ENCODE data around the gene RNF222.

RNF222 gene

GRCh38 chr17:8376271-8377067 lies 21.2 kb downstream of the RNF222 start, which contains the start of gene KRABD2:
TSS of gene KRABD2 (minus strand) at chr17:8376704.
- ATAC-seq: peak; percentile 95
- TF ChIP-seq GLIS3 (CRISPR knock-in tag; IDR thresholded peaks at IDR 0.05): peak; percentile 93
- TF ChIP-seq CSDC2 (CRISPR knock-in tag; IDR thresholded peaks at IDR 0.05): no peak
- TF ChIP-seq SNAI2 (CRISPR knock-in tag; IDR thresholded peaks at IDR 0.05): 0 out of 2 replicates have a peak, but pooled peaks have one; percentile 32
- no peak for TF ChIP-seq OSR1 (CRISPR knock-in tag; IDR thresholded peaks at IDR 0.05)
- TF ChIP-seq ARNTL (CRISPR knock-in tag; IDR thresholded peaks at IDR 0.05; ENCODE audit: borderline replicate concordance, low read depth): no peak
- TF ChIP-seq ZNF8 (CRISPR knock-in tag; IDR thresholded peaks at IDR 0.05): 0 out of 2 replicates have a peak, but pooled peaks have one; percentile 17
- no peak; the same call in 1 of the 2 replicates for TF ChIP-seq TOX (CRISPR knock-in tag; IDR thresholded peaks at IDR 0.05; ENCODE audit: borderline replicate concordance)
- TF ChIP-seq, protein P1, sequence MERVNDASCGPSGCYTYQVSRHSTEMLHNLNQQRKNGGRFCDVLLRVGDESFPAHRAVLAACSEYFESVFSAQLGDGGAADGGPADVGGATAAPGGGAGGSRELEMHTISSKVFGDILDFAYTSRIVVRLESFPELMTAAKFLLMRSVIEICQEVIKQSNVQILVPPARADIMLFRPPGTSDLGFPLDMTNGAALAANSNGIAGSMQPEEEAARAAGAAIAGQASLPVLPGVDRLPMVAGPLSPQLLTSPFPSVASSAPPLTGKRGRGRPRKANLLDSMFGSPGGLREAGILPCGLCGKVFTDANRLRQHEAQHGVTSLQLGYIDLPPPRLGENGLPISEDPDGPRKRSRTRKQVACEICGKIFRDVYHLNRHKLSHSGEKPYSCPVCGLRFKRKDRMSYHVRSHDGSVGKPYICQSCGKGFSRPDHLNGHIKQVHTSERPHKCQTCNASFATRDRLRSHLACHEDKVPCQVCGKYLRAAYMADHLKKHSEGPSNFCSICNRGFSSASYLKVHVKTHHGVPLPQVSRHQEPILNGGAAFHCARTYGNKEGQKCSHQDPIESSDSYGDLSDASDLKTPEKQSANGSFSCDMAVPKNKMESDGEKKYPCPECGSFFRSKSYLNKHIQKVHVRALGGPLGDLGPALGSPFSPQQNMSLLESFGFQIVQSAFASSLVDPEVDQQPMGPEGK (CRISPR knock-in tag; IDR thresholded peaks at IDR 0.05; ENCODE audit: borderline replicate concordance): no peak; the same call in 1 of the 2 replicates
- TF ChIP-seq CREB5 (CRISPR knock-in tag; IDR thresholded peaks at IDR 0.05; ENCODE audit: low read depth): peak; percentile 80
- TF ChIP-seq ZFP3 (CRISPR knock-in tag; IDR thresholded peaks at IDR 0.05): no peak
- no peak for TF ChIP-seq ISL1 (CRISPR knock-in tag; IDR thresholded peaks at IDR 0.05)
- no peak; the same call in 1 of the 2 replicates for TF ChIP-seq ZC3H10 (CRISPR knock-in tag; IDR thresholded peaks at IDR 0.05)
- TF ChIP-seq ZFP30 (CRISPR knock-in tag; IDR thresholded peaks at IDR 0.05): no peak
- TF ChIP-seq PPARA (CRISPR knock-in tag; IDR thresholded peaks at IDR 0.05; ENCODE audit: borderline replicate concordance): no peak
- no peak for TF ChIP-seq POU6F1 (CRISPR knock-in tag; IDR thresholded peaks at IDR 0.05; ENCODE audit: borderline replicate concordance, low read depth)
- 0 out of 2 replicates have a peak, but pooled peaks have one; percentile 35 for TF ChIP-seq CSRNP3 (CRISPR knock-in tag; IDR thresholded peaks at IDR 0.05)
- TF ChIP-seq ESRRG (CRISPR knock-in tag; IDR thresholded peaks at IDR 0.05): no peak; the same call in none of the 2 replicates
- peak; percentile 10; the same call in 1 of the 2 replicates for TF ChIP-seq ZNF70 (CRISPR knock-in tag; IDR thresholded peaks at IDR 0.05)
- no peak for TF ChIP-seq TSHZ2 (CRISPR knock-in tag; IDR thresholded peaks at IDR 0.05)
- TF ChIP-seq TCF4 (CRISPR knock-in tag; IDR thresholded peaks at IDR 0.05; ENCODE audit: borderline replicate concordance): no peak
- no peak for TF ChIP-seq BACH2 (CRISPR knock-in tag; IDR thresholded peaks at IDR 0.05; ENCODE audit: borderline replicate concordance)
- no peak; the same call in 1 of the 2 replicates for TF ChIP-seq RARB (CRISPR knock-in tag; IDR thresholded peaks at IDR 0.05)
- 0 out of 2 replicates have a peak, but pooled peaks have one; percentile 42 for TF ChIP-seq ZNF565 (CRISPR knock-in tag; conservative IDR thresholded peaks at IDR 0.05; ENCODE audit: low read depth)

Data from SK-N-SH treated with all-trans-retinoic acid at 6 μM for 48 hours (cell line).